ENCODE measurements around the gene TRIM38.

- no peak for TF ChIP-seq SUZ12 (IDR thresholded peaks at IDR 0.05; ENCODE audit: extremely low read depth, insufficient read depth, insufficient read length)
- no peak for TF ChIP-seq ZNF274 (IDR thresholded peaks at IDR 0.05; ENCODE audit: low read depth, low read length)
Observed at GRCh38 chr6:26019261-26019830, 56.7 kb downstream of the TRIM38 start.
